ENCODE data around the gene FNDC3B. TPM values are rescaled to one million over a fixed set of nuclear protein-coding genes. Genes with fewer than 3 reads are reported as not detected.

Gene FNDC3B
- total and polyA plus RNA-seq, 12 donors = 9.7 to 118 (median 85.0) TPM

DNA sequence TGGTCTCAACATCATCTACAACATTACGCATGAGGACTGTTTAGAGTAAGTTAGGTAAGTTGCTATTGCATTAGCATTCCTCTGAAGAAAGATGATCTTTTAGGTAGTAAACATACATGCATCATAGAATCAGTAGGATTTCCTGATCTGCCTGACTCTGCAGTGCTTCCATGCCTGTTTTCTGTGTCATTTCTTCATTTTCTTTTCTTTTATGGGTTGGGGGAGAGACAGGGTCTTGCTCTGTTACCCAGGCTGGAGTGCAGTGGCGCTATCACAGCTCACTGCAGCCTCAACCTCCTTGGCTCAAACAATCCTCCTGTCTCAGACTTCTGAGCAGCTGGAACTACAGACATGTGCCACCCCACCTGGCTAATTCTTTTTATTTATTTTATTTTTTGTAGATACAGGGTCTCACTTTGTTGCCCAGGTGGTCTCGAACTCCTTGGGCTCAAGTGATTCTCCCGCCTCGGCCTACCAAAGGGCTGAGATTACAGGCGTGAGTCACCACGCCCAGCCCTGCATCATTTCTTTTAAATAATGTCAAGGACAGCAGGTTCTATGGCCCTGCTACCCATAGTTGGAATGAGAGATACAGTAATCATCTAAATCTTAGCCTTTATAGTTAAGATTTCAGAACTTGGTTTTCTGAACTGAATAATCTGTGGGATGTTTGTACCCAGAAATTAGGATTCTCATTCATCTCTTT is 224.6 kb downstream of the FNDC3B start:
- H3K27ac ChIP-seq = no peak overlapping the region
- peaks cover 0 to 85% (median 6%) of the 10 kb centered on the region in 9 donors for H3K36me3 ChIP-seq
- H3K4me1 ChIP-seq = peaks cover 13 to 59% (median 51%) of the 10 kb centered on the region in 9 donors
- 96 to 100% methylated on average over 7 of the region's 7 CpGs for WGBS, 2 donors
- no peaks in the 10 kb centered on the region for H3K9me3 ChIP-seq
- intact Hi-C loops (cut with DNase I) = no loop called here
- no peak for ATAC-seq
- TF ChIP-seq, protein P1, sequence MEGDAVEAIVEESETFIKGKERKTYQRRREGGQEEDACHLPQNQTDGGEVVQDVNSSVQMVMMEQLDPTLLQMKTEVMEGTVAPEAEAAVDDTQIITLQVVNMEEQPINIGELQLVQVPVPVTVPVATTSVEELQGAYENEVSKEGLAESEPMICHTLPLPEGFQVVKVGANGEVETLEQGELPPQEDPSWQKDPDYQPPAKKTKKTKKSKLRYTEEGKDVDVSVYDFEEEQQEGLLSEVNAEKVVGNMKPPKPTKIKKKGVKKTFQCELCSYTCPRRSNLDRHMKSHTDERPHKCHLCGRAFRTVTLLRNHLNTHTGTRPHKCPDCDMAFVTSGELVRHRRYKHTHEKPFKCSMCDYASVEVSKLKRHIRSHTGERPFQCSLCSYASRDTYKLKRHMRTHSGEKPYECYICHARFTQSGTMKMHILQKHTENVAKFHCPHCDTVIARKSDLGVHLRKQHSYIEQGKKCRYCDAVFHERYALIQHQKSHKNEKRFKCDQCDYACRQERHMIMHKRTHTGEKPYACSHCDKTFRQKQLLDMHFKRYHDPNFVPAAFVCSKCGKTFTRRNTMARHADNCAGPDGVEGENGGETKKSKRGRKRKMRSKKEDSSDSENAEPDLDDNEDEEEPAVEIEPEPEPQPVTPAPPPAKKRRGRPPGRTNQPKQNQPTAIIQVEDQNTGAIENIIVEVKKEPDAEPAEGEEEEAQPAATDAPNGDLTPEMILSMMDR (IDR thresholded peaks at IDR 0.05) = no peak
- no peak for DNase-seq
- no peak overlapping the region for H3K4me3 ChIP-seq
- no peaks in the 10 kb centered on the region for H3K27me3 ChIP-seq

DNA sequence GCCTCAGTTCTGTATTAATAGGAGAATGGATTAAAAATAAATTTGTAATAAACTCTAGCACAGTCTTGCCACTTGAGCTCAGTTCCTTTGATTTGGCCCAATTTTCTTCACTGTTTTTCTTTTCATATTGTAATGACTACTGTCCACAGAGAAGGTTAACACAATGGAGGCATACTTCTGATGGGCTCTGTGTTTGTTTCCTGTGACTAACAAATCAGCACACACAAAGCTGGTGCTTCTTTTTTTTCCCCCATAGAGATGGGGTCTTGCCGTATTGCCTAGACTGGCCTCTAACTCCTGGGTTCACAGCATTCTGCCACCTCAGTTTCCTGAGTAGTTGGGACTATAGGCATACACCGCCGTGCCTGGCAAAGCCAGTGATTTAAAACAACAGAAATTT is 226.7 kb downstream of the FNDC3B start:
- no peak for ATAC-seq
- intact Hi-C loops (cut with DNase I) = no loop called here

DNA sequence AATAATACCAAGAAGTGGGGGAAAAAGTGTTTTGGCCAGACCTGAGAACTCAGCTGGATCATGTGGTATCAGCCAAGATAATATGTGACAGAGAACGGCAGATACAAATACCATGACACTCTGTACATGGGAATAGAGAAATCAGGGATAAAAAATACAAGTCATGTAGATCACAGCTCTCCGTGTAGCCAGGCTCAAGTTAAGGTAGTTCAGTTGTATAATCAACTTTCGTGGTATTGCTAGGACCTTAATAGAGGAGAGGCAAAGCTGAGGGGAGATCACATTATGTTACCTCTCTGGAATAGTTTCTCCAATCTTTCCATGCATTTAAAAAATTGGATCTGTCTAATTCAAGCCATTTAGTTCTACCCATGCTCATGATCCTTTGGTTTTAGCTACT is 229.0 kb downstream of the FNDC3B start:
- Histone ChIP-seq H3K36me3 (peaks cover 0 to 93% (median 15%) of the 10 kb centered on the region in 9 donors), H3K4me3 (no peak overlapping the region), H3K9me3 (no peaks in the 10 kb centered on the region), H3K4me1 (peaks cover 0 to 28% (median 23%) of the 10 kb centered on the region in 9 donors), H3K27me3 (no peaks in the 10 kb centered on the region), H3K27ac (peak overlapping the region in 4 of 10 donors; percentile 5 to 47 (median 25))
- DNase-seq = no peak
- TF ChIP-seq, protein P1 (IDR thresholded peaks at IDR 0.05) = no peak
- WGBS, 2 donors = 36 to 52% methylated on average over 3 of the region's 3 CpGs
- intact Hi-C loops (cut with DNase I) = no loop called here
- ATAC-seq = peak in 3 of 8 donors; percentile 10 to 36 (median 23)

More for the DNA sequence above, 226.7 kb downstream of the FNDC3B start:
- no peaks in the 10 kb centered on the region for H3K27me3 ChIP-seq
- peaks cover 2 to 41% (median 30%) of the 10 kb centered on the region in 9 donors for H3K4me1 ChIP-seq
- 98 to 99% methylated on average over 3 of the region's 3 CpGs for WGBS, 2 donors
- no peak for DNase-seq
- no peak overlapping the region for H3K27ac ChIP-seq
- no peaks in the 10 kb centered on the region for H3K9me3 ChIP-seq
- no peak overlapping the region for H3K4me3 ChIP-seq
- peaks cover 0 to 100% (median 15%) of the 10 kb centered on the region in 9 donors for H3K36me3 ChIP-seq
- TF ChIP-seq, protein P1 (IDR thresholded peaks at IDR 0.05) = no peak

DNA sequence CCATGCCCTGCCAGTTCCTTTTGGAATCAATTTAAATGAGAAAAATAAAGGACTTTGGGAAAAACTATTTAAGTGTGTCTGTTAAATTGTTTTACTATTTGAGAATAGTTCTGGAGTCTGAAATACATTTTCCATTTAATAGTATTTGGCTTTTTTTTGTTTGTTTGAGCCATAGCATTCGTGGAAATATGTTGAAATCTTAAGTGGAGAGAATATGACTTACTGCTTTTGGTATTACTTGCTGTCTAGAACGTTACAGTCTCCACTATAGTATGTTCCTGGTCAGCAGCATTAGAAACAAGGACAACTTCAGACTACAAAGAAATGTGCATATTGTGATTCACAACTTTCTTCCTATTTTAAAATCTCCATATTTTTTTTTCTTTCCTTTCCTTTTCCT is 229.5 kb downstream of the FNDC3B start:
- H3K27ac ChIP-seq = peak overlapping the region in 3 of 10 donors; percentile 5 to 47 (median 45)
- no peak overlapping the region for H3K4me3 ChIP-seq
- 66 to 74% methylated on average over 2 of the region's 2 CpGs for WGBS, 2 donors
- ATAC-seq (no peak), DNase-seq (no peak)
- H3K9me3 ChIP-seq = no peaks in the 10 kb centered on the region
- H3K27me3 ChIP-seq = no peaks in the 10 kb centered on the region
- TF ChIP-seq, protein P1 (IDR thresholded peaks at IDR 0.05) = no peak
- peaks cover 0 to 93% (median 15%) of the 10 kb centered on the region in 9 donors for H3K36me3 ChIP-seq
- peaks cover 0 to 27% (median 23%) of the 10 kb centered on the region in 9 donors for H3K4me1 ChIP-seq
- intact Hi-C loops (cut with DNase I) = no loop called here

All from heart right ventricle (tissue), 16 donors.